CD4-positive, CD25-positive, alpha-beta regulatory T cell (primary cell): ENCODE measurements around the gene ERP29. TPM values are rescaled to one million over a fixed set of nuclear protein-coding genes. Genes with fewer than 3 reads are reported as not detected.
A peak's percentile ranks its signal among the peaks of the same experiment; 100 is the strongest.
"Not testable (repeated sequence)": the region's sequence is repeated elsewhere in the genome, so short reads cannot be mapped to it uniquely, and the experiment has no call there.

Experiments used
- ATAC-seq, 2 donors: fragments of 150-1000 bp; cut with Tn5 transposase; one replicate each; pipeline ENCODE4 v1.10.0; 2021; ENCODE audit warnings: low read depth in 2 of 2, moderate number of reproducible peaks in 2 of 2, moderate library complexity in 1 of 2
- DNase-seq, 3 donors: peaks; one replicate each; pipeline versions ENCODE4 v3.0.0 to v3.0.0-alpha.2; 2012 to 2022; ENCODE audit warnings: mixed read lengths in 1 of 3
- H3K27ac ChIP-seq: one replicate; pipeline ENCODE4 v1.7.0; 2013; ENCODE audit warnings: mild to moderate bottlenecking, low read length; ENCODE audit not compliant: insufficient read depth, poor library complexity, severe bottlenecking
- H3K27me3 ChIP-seq: one replicate; pipeline ENCODE4 v1.7.0; 2013; ENCODE audit warnings: low read length; ENCODE audit not compliant: control insufficient read depth, insufficient read depth
- H3K36me3 ChIP-seq: one replicate; pipeline ENCODE4 v1.7.0; 2013; ENCODE audit warnings: mild to moderate bottlenecking, low read length, moderate library complexity; ENCODE audit not compliant: control insufficient read depth, insufficient read depth
- H3K4me1 ChIP-seq: 2 replicates; pipeline ENCODE4 v1.7.0; 2013; ENCODE audit warnings: mild to moderate bottlenecking, low read length; ENCODE audit not compliant: insufficient read depth, control insufficient read depth, poor library complexity, severe bottlenecking
- H3K4me3 ChIP-seq: one replicate; pipeline ENCODE4 v1.7.0; 2013; ENCODE audit warnings: low read depth, mild to moderate bottlenecking, low read length, moderate library complexity
- H3K9me3 ChIP-seq, 2 experiments: 1 replicate in 1 of 2; 2 replicates in 1 of 2; pipeline ENCODE4 v1.7.0; 2013; ENCODE audit warnings: low read length in 2 of 2, mild to moderate bottlenecking in 1 of 2, moderate library complexity in 1 of 2; ENCODE audit not compliant: control insufficient read depth in 2 of 2
- H3K27ac Mint-ChIP-seq, 3 donors: one replicate each; pipeline ENCODE4 v1.8.0; 2020 to 2022; ENCODE audit warnings: mild to moderate bottlenecking in 3 of 3, mixed read lengths in 3 of 3, moderate library complexity in 2 of 3
- H3K27me3 Mint-ChIP-seq: one replicate; pipeline ENCODE4 v1.8.0; 2022; ENCODE audit warnings: mild to moderate bottlenecking, mixed read lengths
- H3K36me3 Mint-ChIP-seq: one replicate; pipeline ENCODE4 v1.8.0; 2020; ENCODE audit warnings: mixed read lengths
- H3K4me1 Mint-ChIP-seq, 4 donors: one replicate each; pipeline ENCODE4 v1.8.0; 2020 to 2022; ENCODE audit warnings: mixed read lengths in 4 of 4, mild to moderate bottlenecking in 1 of 4
- H3K4me3 Mint-ChIP-seq, 4 donors: one replicate each; pipeline ENCODE4 v1.8.0; 2020 to 2022; ENCODE audit warnings: mild to moderate bottlenecking in 4 of 4, mixed read lengths in 4 of 4, moderate library complexity in 3 of 4
- H3K9me3 Mint-ChIP-seq, 7 donors: one replicate each; pipeline ENCODE4 v1.8.0; 2020 to 2022; ENCODE audit warnings: mixed read lengths in 7 of 7, mild to moderate bottlenecking in 3 of 7, moderate library complexity in 2 of 7
- polyA plus RNA-seq, 4 donors: library from polyadenylated mRNA; unstranded; fragments of 300-500 nt; fragmentation: Illumina TruSeq; gene quantifications; one replicate each; pipeline ENCODE4 v1.2.3, GENCODE V29; 2021
- total RNA-seq: library from RNA; stranded (reverse); gene quantifications from one replicate; pipeline ENCODE4 v1.2.3, GENCODE V29; 2022

Gene ERP29
- total and polyA plus RNA-seq, 5 donors from 2014 or later = 103 to 218 (median 198) TPM

DNA sequence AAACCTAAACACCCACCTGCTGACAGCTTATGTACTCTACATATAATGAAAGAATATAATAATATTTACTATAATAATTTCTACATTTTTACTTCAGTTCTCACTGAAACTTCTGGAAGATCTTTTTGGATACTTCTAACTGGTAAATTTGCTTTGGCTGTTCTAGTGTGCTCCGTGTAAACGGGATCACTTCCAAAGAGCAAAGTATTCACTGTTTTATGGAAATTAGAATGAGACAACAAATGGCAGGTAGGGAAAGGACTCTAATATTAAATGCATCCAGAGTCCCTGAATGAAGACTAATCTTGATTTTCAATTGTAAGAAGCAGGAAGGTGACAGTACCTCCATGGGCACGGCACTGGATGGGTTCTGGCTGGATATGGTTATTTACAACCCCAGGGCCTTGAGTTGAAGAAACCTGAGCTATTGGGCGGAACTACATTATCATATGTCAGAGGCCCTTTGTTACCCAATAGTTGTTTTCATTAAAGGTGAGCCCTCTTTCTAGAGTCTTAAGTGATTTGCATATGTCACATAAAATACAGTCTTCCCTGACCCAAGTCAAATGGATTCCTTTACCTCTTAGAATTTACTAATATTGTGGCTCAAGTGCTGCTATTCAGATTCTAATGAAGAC is 10.7 kb downstream of the ERP29 start:
- Mint-ChIP-seq H3K4me1 (peaks cover 9 to 45% (median 36%) of the 10 kb centered on the region in 4 donors), H3K27me3 (no peaks in the 10 kb centered on the region), H3K27ac (peak overlapping the region in 1 of 3 donors; percentile 11), H3K4me3 (no peak overlapping the region), H3K36me3 (peaks cover 25% of the 10 kb centered on the region), H3K9me3 (peaks cover 0 to 2% (median 0%) of the 10 kb centered on the region in 7 donors)
- H3K27ac ChIP-seq = no peak overlapping the region
- H3K9me3 ChIP-seq = no peaks in the 10 kb centered on the region
- H3K27me3 ChIP-seq = no peaks in the 10 kb centered on the region
- H3K4me3 ChIP-seq = no peak overlapping the region
- peaks cover 14% of the 10 kb centered on the region for H3K4me1 ChIP-seq
- H3K36me3 ChIP-seq = peaks cover 67% of the 10 kb centered on the region
- no peak for DNase-seq
- no peak for ATAC-seq

DNA sequence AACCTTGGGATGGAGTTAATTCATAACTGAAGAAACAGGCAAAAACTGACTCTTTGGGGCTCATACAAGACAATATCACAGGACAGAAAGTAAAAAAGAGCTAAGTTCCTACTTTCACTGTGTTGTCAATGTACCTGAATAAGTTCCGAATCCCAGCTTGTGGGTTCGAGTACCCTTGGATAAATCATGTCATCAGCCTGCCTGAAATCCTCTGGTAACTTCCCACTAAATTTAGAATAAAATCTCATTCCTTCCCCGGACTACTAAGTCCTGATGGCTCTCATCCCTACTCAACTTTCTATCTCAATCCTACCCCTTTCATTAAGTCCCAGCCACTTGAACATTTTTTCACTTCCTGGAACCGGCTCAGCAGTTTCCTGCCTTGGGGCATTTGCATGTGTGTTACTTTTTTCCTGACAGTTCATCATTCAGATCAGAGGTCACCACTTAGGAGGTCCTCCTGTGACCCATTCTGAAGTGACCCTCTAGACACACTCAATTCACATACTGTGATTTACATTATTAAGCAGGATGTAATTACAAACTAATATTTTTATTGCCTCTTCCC is 12.7 kb downstream of the ERP29 start:
- Mint-ChIP-seq H3K4me3 (no peak overlapping the region), H3K27ac (peak overlapping the region in 2 of 3 donors; percentile 45 to 75), H3K27me3 (no peaks in the 10 kb centered on the region), H3K9me3 (peaks cover 0 to 2% (median 0%) of the 10 kb centered on the region in 7 donors), H3K36me3 (peaks cover 31% of the 10 kb centered on the region), H3K4me1 (peaks cover 7 to 35% (median 26%) of the 10 kb centered on the region in 4 donors)
- Histone ChIP-seq H3K27me3 (no peaks in the 10 kb centered on the region), H3K9me3 (no peaks in the 10 kb centered on the region), H3K36me3 (peaks cover 59% of the 10 kb centered on the region), H3K4me3 (no peak overlapping the region), H3K27ac (peak overlapping the region; percentile 34), H3K4me1 (peaks cover 4% of the 10 kb centered on the region)
- ATAC-seq (no peak), DNase-seq (peak in 1 of 3 donors; percentile 24)

DNA sequence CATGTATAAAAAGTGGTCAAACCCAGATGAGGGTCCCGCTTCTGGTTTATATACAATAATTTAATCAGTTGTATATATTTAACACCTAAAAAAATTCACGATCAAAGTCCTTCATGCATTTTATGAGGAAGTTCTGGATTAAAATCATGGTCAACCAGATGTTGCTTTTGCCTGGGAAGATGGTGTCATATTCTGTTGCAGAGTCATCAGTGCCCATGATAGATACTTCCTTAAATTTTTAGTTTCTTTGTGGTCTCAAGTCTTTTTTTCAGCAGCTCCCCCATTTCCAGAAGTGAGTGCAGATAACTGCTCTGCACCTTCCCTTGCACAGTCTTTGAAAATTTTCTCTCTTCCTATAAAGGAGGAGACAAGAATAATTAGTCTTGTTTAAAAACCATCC is 16.1 kb downstream of the ERP29 start:
- peaks cover 4% of the 10 kb centered on the region for H3K4me1 ChIP-seq
- no peak overlapping the region for H3K4me3 Mint-ChIP-seq
- H3K4me3 ChIP-seq = no peak overlapping the region
- H3K9me3 Mint-ChIP-seq = peaks cover 0 to 2% (median 0%) of the 10 kb centered on the region in 7 donors
- H3K9me3 ChIP-seq = no peaks in the 10 kb centered on the region
- H3K27me3 Mint-ChIP-seq = no peaks in the 10 kb centered on the region
- peak overlapping the region in 1 of 3 donors; percentile 32 for H3K27ac Mint-ChIP-seq
- no peak for DNase-seq
- H3K36me3 ChIP-seq = peaks cover 50% of the 10 kb centered on the region
- H3K27me3 ChIP-seq = no peaks in the 10 kb centered on the region
- no peak overlapping the region for H3K27ac ChIP-seq
- ATAC-seq = no peak
- peaks cover 11 to 35% (median 21%) of the 10 kb centered on the region in 4 donors for H3K4me1 Mint-ChIP-seq
- H3K36me3 Mint-ChIP-seq = peaks cover 37% of the 10 kb centered on the region

DNA sequence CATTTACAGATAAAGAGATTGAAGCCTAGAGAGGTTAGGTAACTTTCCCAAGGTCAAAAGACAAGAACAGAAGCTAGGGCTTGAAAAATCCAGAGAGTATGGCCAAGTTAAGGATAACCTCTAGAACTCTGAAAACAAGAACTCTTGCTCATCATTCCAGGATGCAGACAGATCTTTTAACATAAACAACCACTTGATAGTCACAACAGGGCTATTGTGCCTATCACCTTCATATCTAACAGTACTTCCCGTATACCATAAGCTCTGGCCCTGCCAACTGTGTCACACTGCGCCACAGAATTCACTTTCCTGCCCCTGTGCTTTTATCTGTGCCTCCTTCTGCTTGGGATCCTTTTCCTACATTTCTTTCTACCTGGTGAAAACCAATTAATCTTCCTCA is 18.2 kb downstream of the ERP29 start:
- H3K9me3 ChIP-seq = no peaks in the 10 kb centered on the region
- Mint-ChIP-seq H3K4me1 (peaks cover 4 to 27% (median 11%) of the 10 kb centered on the region in 4 donors), H3K27ac (peak overlapping the region in 2 of 3 donors; percentile 53 to 76), H3K4me3 (no peak overlapping the region), H3K27me3 (no peaks in the 10 kb centered on the region), H3K9me3 (no peaks in the 10 kb centered on the region), H3K36me3 (peaks cover 36% of the 10 kb centered on the region)
- peaks cover 58% of the 10 kb centered on the region for H3K36me3 ChIP-seq
- H3K27me3 ChIP-seq = no peaks in the 10 kb centered on the region
- H3K4me1 ChIP-seq = no peaks in the 10 kb centered on the region
- ATAC-seq (no peak), DNase-seq (no peak)
- no peak overlapping the region for H3K4me3 ChIP-seq
- H3K27ac ChIP-seq = no peak overlapping the region

DNA sequence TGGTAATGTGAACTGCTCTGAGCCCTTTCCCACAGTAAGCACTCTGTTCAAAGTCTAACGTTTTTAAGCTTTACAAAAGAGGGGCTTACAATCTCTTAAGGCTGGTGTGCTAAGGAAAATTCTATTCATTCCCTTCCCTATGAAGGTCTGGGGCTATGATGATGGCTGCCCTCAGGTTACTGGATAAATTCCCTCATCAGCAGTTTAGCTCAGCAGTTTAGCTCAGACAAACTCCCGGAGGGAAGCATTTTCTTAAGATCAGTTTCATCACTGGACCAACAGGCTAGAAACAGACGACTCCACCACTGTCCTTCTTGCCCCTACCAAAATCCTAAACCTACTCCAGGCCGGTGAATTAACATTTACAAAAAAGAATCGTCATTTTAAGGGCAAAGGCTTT is 19.1 kb downstream of the ERP29 start:
- H3K9me3 Mint-ChIP-seq = no peaks in the 10 kb centered on the region
- H3K4me1 Mint-ChIP-seq = peaks cover 4 to 24% (median 10%) of the 10 kb centered on the region in 4 donors
- H3K4me1 ChIP-seq = no peaks in the 10 kb centered on the region
- H3K27me3 ChIP-seq = no peaks in the 10 kb centered on the region
- no peak overlapping the region for H3K4me3 Mint-ChIP-seq
- ATAC-seq (no peak), DNase-seq (no peak)
- H3K27ac Mint-ChIP-seq = peak overlapping the region in 2 of 3 donors; percentile 49 to 73
- H3K36me3 Mint-ChIP-seq = peaks cover 37% of the 10 kb centered on the region
- no peak overlapping the region for H3K27ac ChIP-seq
- no peak overlapping the region for H3K4me3 ChIP-seq
- H3K36me3 ChIP-seq = peaks cover 63% of the 10 kb centered on the region
- H3K9me3 ChIP-seq = no peaks in the 10 kb centered on the region
- H3K27me3 Mint-ChIP-seq = no peaks in the 10 kb centered on the region

DNA sequence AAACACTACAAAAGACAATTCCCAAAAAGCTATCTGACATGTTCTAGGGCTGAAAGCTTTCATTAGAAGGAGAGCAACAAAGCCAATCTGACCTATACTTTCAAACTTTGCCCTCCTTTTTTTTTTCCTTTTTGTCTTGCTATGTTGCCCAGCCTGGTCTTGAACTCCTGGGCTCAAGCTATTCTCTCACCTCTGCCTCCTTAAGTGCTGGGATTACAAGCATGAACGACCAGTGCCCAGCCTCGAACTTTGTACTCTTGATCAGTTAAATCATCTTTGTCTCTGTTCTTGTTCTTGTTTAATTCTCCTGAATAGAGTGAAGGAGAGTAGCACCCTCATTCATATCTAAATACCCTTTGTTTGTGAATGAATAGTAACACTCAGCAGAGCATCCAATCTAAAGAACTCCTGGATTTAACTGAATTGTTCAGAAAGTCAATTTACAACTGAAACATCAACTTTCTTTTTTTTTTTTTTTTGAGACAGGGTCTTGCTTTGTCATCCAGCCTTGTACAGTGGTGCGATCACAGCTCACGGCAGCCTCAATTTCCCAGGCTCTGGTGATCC is 22.1 kb downstream of the ERP29 start:
- Mint-ChIP-seq H3K9me3 (no peaks in the 10 kb centered on the region), H3K27ac (no peak overlapping the region), H3K27me3 (no peaks in the 10 kb centered on the region), H3K4me3 (no peak overlapping the region), H3K4me1 (peaks cover 2 to 23% (median 5%) of the 10 kb centered on the region in 4 donors), H3K36me3 (peaks cover 50% of the 10 kb centered on the region)
- ATAC-seq (no peak), DNase-seq (no peak)
- Histone ChIP-seq H3K4me3 (no peak overlapping the region), H3K9me3 (no peaks in the 10 kb centered on the region), H3K36me3 (peaks cover 73% of the 10 kb centered on the region), H3K27me3 (no peaks in the 10 kb centered on the region), H3K27ac (no peak overlapping the region), H3K4me1 (no peaks in the 10 kb centered on the region)

DNA sequence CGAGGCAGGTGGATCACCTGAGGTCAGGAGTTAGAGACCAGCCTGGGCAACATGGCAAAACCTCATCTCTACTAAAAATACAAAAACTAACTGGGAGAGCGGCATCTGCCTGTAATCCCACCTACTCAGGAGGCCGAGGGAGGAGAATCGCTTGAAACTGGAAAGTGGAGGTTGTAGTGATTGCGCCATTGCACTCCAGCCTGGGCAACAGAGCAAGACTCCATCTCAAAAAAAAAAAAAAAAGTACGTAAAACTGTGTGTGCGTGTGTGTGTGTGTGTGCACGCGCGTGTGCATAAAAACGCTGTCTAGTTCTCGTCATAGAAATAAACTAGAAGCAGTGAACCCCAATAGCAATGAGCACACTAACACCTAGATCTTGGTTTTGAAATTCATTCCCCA is 23.4 kb downstream of the ERP29 start:
- H3K36me3 Mint-ChIP-seq = peaks cover 43% of the 10 kb centered on the region

More for the DNA sequence above, 23.4 kb downstream of the ERP29 start:
- peak overlapping the region in 1 of 3 donors; percentile 68 for H3K27ac Mint-ChIP-seq
- H3K27ac ChIP-seq, H3K9me3 Mint-ChIP-seq, H3K27me3 ChIP-seq, DNase-seq, ATAC-seq, H3K9me3 ChIP-seq, H3K4me1 ChIP-seq, H3K27me3 Mint-ChIP-seq, H3K4me3 ChIP-seq, H3K4me3 Mint-ChIP-seq: not testable (repeated sequence)
- peaks cover 0 to 14% (median 3%) of the 10 kb centered on the region in 4 donors for H3K4me1 Mint-ChIP-seq
- peaks cover 80% of the 10 kb centered on the region for H3K36me3 ChIP-seq
